HG03066 (cell line): ENCODE data around the gene ACTN1.

Source experiments
- ATAC-seq: cut with Tn5 transposase; IDR thresholded peaks from one replicate; pipeline ENCODE4 v1.9.1; 2021; ENCODE audit warnings: low read depth; ENCODE audit not compliant: unreplicated experiment

The ACTN1 gene

GRCh38 chr14:68970736-68971135 lies 8.4 kb downstream of the ACTN1 start:
- no peak for ATAC-seq

DNA sequence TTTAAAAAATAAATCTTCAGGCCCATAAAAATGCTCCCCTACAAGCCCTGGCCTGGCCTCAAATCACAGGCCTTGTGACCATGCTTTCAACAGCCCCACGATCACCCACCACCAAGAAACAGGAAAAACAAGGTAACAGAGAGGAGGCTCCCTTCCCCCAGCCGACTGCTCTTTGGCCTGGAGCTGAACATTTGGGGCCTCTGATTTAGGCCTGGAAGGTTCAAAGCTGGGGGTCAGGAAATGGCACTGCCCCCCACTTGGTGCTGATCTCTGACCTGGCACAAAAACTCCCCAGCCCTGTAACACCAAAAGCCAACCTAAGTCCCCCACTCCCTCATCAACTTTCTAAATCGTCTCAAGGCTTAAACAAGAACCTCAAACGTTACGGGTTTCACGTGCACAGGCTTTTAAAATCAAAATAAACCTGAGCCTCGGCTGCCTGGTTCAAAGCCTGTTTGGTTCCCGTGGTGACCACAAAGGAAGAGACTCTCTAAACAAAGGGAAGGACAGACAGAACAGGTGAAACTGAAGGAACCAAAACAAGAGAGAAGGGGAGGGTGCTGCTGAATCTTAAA lies 9.0 kb downstream of the ACTN1 start:
- ATAC-seq = no peak

DNA sequence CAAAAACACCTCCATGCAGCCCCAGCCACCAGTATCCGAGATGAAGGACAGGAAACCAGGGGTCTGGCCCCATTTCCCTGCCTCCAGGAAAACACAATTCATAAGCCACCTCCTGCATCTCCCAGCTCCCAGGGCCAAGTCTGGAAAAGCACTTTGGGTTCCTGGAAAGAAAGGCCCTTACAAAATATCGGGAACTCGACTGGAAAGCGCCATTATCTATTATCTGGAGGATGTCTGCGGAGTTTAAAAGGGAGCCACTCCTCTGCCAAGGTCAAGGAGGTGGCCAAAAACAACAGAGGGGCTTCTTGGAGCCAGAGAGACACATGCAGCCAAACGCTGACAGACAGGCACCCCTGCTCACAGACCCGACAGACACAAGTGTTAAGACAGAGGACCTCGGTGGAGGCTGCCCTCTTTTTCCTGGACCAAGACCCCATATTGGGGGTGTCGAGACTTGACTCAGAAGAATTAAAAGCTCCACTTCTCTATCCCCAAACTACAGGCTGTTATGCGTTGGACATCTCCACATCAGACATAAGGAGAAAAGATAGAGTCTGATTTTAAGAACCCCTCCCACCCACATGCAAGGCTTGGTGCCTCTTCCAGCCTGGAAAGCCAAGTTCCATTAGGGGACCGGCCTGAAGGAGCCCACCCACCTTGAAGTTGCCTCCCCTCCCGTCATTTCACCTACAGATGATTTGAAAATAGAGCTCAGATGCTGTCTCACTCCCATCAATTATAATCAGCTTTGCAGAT lies 9.6 kb downstream of the ACTN1 start:
- ATAC-seq = no peak

- no peak for ATAC-seq
Observed at GRCh38 chr14:68968721-68969120, 10.4 kb downstream of the ACTN1 start.

DNA sequence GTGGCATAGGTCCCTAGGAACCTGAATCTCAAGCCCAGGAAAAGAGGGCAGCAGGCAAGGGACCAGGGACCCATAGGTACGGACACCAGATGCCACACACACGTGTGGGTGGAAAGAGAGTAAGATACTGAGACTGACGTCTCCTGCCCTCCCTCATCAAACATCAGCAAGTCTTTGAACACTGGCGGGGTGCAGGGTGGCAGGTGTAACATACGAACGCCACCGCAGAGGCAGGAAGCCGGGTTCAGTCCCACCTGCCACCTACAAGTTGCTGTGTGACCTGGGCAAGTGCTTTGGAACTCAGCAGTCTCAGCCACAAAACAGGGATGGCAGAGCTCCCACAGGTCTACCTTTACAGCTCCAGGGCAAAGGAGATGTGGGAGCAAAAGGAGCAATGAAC lies 11.1 kb downstream of the ACTN1 start:
- ATAC-seq = no peak

DNA sequence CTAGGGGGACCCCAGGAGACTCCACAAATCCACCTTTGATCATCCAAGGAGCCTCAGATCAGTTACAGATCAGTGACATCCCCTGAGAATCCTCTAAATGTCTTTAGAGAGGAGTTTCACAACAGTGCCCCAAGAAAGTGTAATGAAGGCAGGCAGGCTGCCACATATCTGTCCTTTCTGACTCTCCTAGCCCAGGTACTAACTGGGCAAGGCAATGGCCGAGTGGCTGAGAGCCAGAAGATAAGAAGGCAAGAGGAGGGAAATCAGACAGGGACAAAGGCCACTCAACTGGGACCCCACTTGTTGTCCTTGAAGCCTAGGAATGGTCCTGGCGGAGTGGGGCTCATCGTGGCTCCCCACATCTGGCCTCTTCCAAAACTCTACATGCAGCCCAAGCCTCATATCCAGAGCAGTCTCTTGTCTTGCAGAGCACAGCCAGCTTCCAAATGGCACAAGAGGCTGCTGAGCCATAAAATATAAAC lies 11.6 kb downstream of the ACTN1 start:
- no peak for ATAC-seq

DNA sequence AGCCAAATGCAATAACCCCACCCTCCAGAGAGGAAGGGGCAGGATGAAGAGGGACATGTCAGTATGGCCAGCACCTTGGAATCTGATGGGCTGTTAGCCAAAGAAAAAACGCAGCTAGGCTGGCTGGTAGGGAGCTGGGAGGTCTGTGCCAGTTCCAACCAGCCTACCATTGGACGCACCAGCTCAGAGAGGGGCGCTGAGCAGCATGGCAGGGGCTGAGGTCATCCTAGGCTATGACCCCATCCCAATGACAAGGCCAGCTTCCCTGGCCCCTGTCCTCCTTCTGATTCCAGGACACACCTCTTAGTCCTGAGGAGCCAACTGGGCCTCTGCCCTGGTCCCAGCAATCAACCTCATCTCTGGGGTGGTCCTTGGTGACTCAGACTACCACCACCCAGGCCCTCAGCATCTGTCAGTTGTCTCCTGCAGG lies 12.2 kb downstream of the ACTN1 start:
- ATAC-seq = no peak

- no peak for ATAC-seq
Observed at GRCh38 chr14:68965261-68965761, 13.8 kb downstream of the ACTN1 start.

DNA sequence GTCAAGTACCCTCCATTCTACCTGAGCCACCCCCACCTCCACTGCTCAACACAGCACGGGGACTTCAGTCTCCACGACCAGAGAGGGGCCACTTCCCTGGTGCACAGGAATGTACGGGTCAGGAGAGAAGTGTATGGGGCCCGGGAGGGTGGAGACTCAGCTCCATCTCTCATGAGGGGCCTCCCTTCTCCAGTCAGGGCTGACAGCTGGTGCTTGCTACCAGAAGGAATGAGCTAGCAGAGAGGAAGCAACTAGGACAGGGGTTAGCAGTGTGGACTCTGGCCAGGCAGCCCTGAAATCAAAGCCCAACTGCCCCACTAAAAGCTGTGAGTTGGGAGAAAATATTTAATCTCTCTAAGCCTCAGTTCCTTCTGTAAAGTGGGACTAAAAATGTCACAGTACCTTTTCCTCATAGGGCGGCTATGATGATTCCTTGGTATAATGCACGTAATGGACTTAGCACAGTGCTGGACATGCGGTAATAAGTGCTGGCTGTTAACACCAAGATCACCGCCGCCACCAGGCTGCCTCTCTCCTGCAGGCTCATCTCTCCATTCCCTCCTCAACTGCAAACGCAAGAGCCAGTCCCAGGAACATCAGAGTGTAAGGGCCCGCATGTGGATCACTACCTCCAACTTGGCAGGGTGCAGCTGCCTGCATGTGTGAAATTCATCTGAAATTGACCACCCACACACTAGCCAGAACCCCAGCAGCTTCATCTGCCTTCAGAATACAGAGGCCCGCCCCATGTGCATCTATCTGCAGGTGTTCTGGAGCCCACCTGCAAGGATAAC lies 14.6 kb downstream of the ACTN1 start:
- ATAC-seq = no peak

DNA sequence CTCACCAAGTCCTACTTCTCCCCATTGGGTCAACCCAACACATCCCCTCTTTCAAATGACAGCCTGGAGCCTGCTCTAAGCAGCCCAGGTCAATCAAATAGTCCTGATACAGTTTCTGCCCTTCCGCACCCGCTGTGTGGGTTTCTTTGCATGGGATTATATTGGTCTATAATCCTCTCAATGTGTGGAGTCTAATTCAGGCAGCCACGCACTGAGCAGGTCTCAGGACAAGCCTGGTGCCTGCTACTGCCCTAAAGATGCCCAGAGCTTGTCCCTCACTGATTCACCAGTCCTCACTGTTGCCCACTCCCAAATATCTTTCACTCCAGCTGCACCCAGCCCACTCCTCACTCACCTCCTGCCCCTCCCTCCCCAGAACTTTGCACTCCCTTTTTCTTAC lies 16.4 kb downstream of the ACTN1 start:
- ATAC-seq = no peak

DNA sequence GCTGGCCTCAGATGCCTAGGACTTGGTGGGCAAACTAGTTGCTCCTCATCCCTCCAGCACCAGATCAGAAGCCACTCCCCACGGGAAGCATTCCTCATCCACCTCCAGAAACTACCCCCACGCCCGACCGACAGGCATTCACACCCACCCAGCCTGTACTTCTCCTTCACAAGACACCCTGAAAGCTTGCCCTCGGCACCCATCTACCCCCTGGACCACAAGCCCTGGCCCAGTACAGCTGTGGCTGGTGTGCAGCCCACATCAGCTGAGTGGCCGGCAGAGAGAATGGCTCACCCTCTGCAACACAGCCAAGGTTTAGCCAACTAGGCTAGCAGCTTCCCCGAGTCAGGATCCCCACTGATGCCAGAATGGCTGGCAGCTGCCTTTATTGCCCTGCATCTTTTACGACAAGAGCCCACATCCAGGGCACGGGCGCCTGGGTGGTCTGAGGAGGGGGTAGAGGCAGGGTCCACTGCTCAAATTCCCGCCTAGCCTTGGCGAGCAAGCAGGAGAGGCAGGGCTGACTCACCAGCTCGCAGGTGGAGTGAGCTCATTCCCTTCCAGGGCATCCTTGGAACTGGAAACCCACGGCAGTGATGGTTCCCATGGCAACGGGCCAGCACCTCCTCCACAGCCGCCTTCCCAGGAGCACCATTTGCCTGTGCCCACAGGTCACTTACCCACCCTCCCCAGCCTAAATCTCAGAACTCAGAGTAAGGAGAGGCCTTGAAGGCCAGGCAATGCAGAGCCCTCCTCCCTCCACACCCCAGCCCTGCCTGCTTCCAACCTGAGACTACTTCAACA lies 17.1 kb downstream of the ACTN1 start:
- no peak for ATAC-seq

DNA sequence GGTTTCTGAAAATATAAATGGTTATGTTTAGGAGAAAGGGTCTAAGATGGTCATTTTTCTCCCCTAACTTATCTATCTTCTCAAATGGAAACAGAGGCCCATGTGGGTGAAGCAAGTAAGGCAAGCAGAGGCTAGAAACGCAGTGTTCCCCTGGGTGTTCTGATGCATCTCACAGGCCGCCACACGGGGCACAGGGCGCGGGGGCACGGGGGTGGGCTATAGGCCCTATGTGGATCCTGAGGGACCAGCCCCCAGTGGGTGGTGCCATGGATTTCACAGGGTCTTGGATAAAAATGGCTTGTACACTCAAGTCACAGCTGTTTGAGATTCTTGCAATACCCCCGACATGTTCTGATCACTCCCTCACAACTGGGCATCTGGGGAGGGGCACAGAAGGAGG lies 17.7 kb downstream of the ACTN1 start:
- ATAC-seq = no peak

GRCh38 chr14:68960123-68960522 lies 19.0 kb downstream of the ACTN1 start:
- ATAC-seq = no peak

DNA sequence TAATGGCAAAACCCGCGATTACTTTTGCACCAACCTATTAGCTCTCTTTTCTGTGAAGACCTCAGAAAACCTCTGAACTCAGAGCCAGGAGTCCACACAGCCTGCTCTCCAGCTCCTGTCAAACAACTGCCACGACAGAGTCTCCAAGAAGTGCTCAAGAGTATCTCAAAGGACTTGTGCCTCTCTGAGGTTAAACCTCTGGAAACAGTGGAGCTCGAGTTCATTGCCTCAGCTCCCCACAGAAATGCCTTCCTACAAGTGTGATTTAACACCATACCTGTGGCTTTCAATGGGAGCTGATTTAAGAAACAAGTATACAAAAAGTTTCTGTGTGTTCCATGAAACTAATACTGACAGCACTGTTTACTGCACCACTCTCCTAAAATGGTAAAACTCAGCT lies 20.1 kb downstream of the ACTN1 start:
- no peak for ATAC-seq

GRCh38 chr14:68958553-68958952 lies 20.5 kb downstream of the ACTN1 start:
- ATAC-seq = no peak

GRCh38 chr14:68957775-68958174 lies 21.3 kb downstream of the ACTN1 start:
- ATAC-seq = no peak

GRCh38 chr14:68956724-68957123 lies 22.4 kb downstream of the ACTN1 start:
- ATAC-seq = no peak

- no peak for ATAC-seq
Observed at GRCh38 chr14:68955851-68956179, 23.3 kb downstream of the ACTN1 start.

DNA sequence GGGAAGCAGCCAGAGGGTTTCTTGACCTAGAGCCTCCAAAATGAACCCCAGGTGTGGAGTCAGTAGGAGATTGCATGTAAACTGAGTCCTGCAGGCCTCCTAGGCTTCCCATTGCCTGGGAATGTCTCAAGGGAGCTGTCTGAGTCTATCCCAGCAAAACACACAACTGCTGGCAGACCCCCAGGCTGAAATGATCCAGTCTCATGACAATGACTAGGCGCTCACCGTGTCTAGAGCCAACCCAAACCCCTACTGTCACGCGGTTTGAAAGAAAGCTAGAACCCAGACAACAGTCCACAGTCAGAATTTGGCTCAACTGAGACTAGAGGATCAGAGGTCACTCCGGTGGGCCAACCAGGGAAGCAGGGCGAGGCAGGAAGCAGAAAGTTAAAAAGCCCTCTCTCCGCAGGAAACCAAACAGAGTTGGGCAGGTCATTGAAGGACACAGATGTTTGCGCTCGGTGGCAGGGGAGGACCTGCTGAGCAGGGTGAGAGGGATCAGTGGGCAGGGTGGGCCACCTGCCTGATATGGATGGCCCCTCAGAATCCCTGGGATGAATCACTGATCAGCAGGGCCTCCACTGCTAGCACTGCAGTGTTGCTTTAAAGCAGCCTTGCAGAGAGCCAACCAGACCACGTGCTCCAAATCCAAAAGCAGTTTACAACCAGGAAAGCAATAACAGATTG lies 23.8 kb downstream of the ACTN1 start:
- ATAC-seq = no peak

DNA sequence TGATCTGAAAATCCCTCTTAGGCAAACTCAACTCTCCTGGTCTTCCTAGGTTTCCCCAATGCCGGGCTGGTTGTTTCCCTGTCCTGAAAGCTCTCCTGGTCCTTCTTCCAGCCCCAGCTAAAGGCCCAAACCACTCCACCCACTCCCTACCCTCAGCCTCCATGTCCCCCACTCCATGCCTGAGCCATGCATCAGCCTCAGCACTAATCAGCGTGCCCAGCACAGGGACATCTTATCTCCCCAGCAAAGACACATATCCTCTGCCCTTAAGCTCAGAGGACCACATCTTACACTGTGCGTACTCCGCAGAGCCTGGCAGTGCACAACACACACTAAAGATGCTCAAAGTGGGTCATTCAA lies 25.9 kb downstream of the ACTN1 start:
- ATAC-seq = no peak
